ENCODE results near the gene CTNNAL1. TPM values are rescaled to one million over a fixed set of nuclear protein-coding genes. Genes with fewer than 3 reads are reported as not detected.
"Not testable (repeated sequence)": the region's sequence is repeated elsewhere in the genome, so short reads cannot be mapped to it uniquely, and the experiment has no call there.

CTNNAL1 gene
- polyA plus RNA-seq, 1 donor from 2014 or later = 24.7 TPM

DNA sequence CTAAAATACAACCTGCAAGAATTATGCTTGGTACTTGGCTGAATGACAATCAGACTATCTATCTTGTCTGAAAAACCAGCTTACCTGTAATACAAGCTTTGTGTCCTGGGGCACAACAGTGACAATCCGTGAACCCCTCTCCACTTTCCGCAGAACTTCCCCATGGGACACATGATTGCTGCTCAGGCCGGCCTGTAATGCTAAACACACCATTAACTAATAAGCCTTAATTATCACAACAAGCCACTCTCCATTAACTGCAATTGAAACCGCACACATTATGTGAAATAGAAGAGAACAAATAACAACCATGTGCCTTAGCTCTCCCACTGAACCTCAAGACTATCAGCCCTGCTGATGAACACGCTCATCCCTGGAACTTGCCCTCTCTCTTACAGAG is 113.1 kb downstream of the CTNNAL1 start:
- no peaks in the 10 kb centered on the region for H3F3A ChIP-seq (ENCODE audit: insufficient read depth, low read length, poor library complexity, severe bottlenecking)
- no peak overlapping the region for H3K27ac ChIP-seq (ENCODE audit: low read length)
- H3K4me2 ChIP-seq (ENCODE audit: low read length) = no peak overlapping the region
- H3K9me3 ChIP-seq (ENCODE audit: low read length) = no peaks in the 10 kb centered on the region
- no peaks in the 10 kb centered on the region for H4K20me1 ChIP-seq (ENCODE audit: insufficient read depth)
- no peaks in the 10 kb centered on the region for H3K79me2 ChIP-seq (replicated peaks; ENCODE audit: insufficient read depth, low read length)
- no peaks in the 10 kb centered on the region for H3K27me3 ChIP-seq (ENCODE audit: insufficient read depth, low read depth, low read length)
- no peaks in the 10 kb centered on the region for H3K9me2 ChIP-seq (ENCODE audit: insufficient read depth, low read length)
- H3K36me3 ChIP-seq (ENCODE audit: insufficient read depth, low read length) = no peaks in the 10 kb centered on the region
- TF ChIP-seq MXI1 (conservative IDR thresholded peaks at IDR 0.05; ENCODE audit: poor library complexity, severe bottlenecking) (no peak), SMC3 (conservative IDR thresholded peaks at IDR 0.05; ENCODE audit: poor library complexity) (no peak), EZH2 (IDR thresholded peaks at IDR 0.05; ENCODE audit: borderline replicate concordance, insufficient read depth, low read length, poor library complexity, severe bottlenecking) (no peak), TAF1 (IDR thresholded peaks at IDR 0.05; ENCODE audit: low read depth) (no peak), POLR2AphosphoS5 (IDR thresholded peaks at IDR 0.05) (no peak), EP300 (conservative IDR thresholded peaks at IDR 0.05; ENCODE audit: poor library complexity, severe bottlenecking) (no peak), RAD21 (conservative IDR thresholded peaks at IDR 0.05) (no peak)
- TF ChIP-seq, protein P1, sequence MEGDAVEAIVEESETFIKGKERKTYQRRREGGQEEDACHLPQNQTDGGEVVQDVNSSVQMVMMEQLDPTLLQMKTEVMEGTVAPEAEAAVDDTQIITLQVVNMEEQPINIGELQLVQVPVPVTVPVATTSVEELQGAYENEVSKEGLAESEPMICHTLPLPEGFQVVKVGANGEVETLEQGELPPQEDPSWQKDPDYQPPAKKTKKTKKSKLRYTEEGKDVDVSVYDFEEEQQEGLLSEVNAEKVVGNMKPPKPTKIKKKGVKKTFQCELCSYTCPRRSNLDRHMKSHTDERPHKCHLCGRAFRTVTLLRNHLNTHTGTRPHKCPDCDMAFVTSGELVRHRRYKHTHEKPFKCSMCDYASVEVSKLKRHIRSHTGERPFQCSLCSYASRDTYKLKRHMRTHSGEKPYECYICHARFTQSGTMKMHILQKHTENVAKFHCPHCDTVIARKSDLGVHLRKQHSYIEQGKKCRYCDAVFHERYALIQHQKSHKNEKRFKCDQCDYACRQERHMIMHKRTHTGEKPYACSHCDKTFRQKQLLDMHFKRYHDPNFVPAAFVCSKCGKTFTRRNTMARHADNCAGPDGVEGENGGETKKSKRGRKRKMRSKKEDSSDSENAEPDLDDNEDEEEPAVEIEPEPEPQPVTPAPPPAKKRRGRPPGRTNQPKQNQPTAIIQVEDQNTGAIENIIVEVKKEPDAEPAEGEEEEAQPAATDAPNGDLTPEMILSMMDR (IDR thresholded peaks at IDR 0.05; ENCODE audit: poor library complexity, severe bottlenecking) = no peak
- TF ChIP-seq, protein P2, sequence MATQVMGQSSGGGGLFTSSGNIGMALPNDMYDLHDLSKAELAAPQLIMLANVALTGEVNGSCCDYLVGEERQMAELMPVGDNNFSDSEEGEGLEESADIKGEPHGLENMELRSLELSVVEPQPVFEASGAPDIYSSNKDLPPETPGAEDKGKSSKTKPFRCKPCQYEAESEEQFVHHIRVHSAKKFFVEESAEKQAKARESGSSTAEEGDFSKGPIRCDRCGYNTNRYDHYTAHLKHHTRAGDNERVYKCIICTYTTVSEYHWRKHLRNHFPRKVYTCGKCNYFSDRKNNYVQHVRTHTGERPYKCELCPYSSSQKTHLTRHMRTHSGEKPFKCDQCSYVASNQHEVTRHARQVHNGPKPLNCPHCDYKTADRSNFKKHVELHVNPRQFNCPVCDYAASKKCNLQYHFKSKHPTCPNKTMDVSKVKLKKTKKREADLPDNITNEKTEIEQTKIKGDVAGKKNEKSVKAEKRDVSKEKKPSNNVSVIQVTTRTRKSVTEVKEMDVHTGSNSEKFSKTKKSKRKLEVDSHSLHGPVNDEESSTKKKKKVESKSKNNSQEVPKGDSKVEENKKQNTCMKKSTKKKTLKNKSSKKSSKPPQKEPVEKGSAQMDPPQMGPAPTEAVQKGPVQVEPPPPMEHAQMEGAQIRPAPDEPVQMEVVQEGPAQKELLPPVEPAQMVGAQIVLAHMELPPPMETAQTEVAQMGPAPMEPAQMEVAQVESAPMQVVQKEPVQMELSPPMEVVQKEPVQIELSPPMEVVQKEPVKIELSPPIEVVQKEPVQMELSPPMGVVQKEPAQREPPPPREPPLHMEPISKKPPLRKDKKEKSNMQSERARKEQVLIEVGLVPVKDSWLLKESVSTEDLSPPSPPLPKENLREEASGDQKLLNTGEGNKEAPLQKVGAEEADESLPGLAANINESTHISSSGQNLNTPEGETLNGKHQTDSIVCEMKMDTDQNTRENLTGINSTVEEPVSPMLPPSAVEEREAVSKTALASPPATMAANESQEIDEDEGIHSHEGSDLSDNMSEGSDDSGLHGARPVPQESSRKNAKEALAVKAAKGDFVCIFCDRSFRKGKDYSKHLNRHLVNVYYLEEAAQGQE (IDR thresholded peaks at IDR 0.05; ENCODE audit: borderline replicate concordance) = no peak
- no peak overlapping the region for H3K4me3 ChIP-seq (ENCODE audit: low read length)
- H2AFZ ChIP-seq (ENCODE audit: low read depth, low read length) = no peak overlapping the region
- no peak overlapping the region for H3K9ac ChIP-seq (ENCODE audit: low read length)

DNA sequence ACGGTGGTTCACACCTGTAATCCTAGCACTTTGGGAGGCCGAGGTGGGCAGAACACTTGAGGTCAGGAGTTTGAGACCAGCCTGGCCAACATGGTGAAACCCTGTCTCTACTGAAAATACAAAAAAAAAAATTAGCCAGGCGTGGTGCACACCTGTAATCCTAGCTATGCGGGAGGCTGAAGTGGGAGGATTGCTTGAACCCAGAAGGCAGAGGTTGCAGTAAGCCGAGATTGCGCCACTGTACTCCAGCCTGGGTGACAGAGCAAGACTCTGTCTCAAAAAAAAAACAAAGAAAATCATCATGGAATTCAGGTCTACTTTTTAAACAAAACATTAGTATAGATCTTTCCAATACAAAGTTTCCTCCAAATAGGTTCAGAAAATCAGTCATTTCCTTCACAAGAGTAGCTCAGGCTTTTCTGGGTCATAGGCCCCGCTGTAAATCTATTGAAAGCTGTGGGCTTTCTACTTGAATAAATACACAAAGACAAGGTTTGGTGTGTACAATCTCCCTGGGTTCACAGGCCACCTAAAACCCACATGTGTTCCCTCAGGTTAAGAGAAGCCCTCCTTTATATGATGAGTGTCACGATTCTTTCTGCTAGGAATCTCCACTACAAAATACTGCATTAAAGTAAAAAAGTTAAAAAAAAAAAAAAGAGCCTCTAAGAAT is 114.1 kb downstream of the CTNNAL1 start:
- not testable (repeated sequence) for H3K9ac ChIP-seq (ENCODE audit: low read length); H3K9me2 ChIP-seq (ENCODE audit: insufficient read depth, low read length); H3K27me3 ChIP-seq (ENCODE audit: insufficient read depth, low read depth, low read length); H3K4me2 ChIP-seq (ENCODE audit: low read length); H3K4me3 ChIP-seq (ENCODE audit: low read length); H2AFZ ChIP-seq (ENCODE audit: low read depth, low read length); H3K36me3 ChIP-seq (ENCODE audit: insufficient read depth, low read length); H3K27ac ChIP-seq (ENCODE audit: low read length); H3K79me2 ChIP-seq (replicated peaks; ENCODE audit: insufficient read depth, low read length); H3F3A ChIP-seq (ENCODE audit: insufficient read depth, low read length, poor library complexity, severe bottlenecking); H3K9me3 ChIP-seq (ENCODE audit: low read length); H4K20me1 ChIP-seq (ENCODE audit: insufficient read depth)
